Muscle of arm (tissue), 12 donors: Measurements from ENCODE around the gene PMFBP1. TPM values are rescaled to one million over a fixed set of nuclear protein-coding genes. Genes with fewer than 3 reads are reported as not detected.
"Not testable (repeated sequence)": the region's sequence is repeated elsewhere in the genome, so short reads cannot be mapped to it uniquely, and the experiment has no call there.

Source experiments
- DNase-seq: peaks from one replicate; pipeline ENCODE4 v3.0.0-alpha.2; 2013
- polyA plus RNA-seq, 12 donors: library from polyadenylated mRNA; unstranded; fragments of 120-200 nt; gene quantifications; one replicate each; pipeline ENCODE4 v1.2.1, GENCODE V29; 2013; ENCODE audit not compliant: insufficient read length in 12 of 12

Gene PMFBP1
- polyA plus RNA-seq, 12 donors = 0.58 to 5.0 (median 1.9) TPM; not detected in 2

GRCh38 chr16:72105978-72106377 is 66.0 kb downstream of the PMFBP1 start:
- no peak for DNase-seq

GRCh38 chr16:72104905-72105304 is 67.0 kb downstream of the PMFBP1 start:
- DNase-seq = no peak

- no peak for DNase-seq
Measured at GRCh38 chr16:72101195-72101594, 70.8 kb downstream of the PMFBP1 start.

- peak; percentile 30 for DNase-seq
Measured at GRCh38 chr16:72099377-72099818, 72.6 kb downstream of the PMFBP1 start.

GRCh38 chr16:72098936-72099335 is 73.0 kb downstream of the PMFBP1 start:
- DNase-seq = no peak

- no peak for DNase-seq
Measured at GRCh38 chr16:72094266-72094610, 77.7 kb downstream of the PMFBP1 start.

- peak; percentile 99 for DNase-seq
Measured at GRCh38 chr16:72093448-72094265, 78.3 kb downstream of the PMFBP1 start, which contains the start of the genes DHX38 and TXNL4B. DHX38 (plus strand) TSS chr16:72093847; CDS start chr16:72096158, 2,311 bp downstream. TXNL4B (minus strand) TSS chr16:72093620; CDS start chr16:72090749, 2,871 bp downstream.

GRCh38 chr16:72092832-72093447 is 79.0 kb downstream of the PMFBP1 start:
- DNase-seq = peak; percentile 31

- DNase-seq = no peak
Measured at GRCh38 chr16:72091217-72091616, 80.7 kb downstream of the PMFBP1 start.

- no peak for DNase-seq
Measured at GRCh38 chr16:72085002-72085401, 87.0 kb downstream of the PMFBP1 start.

GRCh38 chr16:72084445-72084844 is 87.5 kb downstream of the PMFBP1 start:
- no peak for DNase-seq

GRCh38 chr16:72083778-72084404 is 88.1 kb downstream of the PMFBP1 start:
- no peak for DNase-seq

- not testable (repeated sequence) for DNase-seq
Measured at GRCh38 chr16:72076991-72077706, 94.8 kb downstream of the PMFBP1 start.

GRCh38 chr16:72075067-72075466 is 96.9 kb downstream of the PMFBP1 start:
- DNase-seq = not testable (repeated sequence)

- DNase-seq = no peak
Measured at GRCh38 chr16:72073560-72074230, 98.3 kb downstream of the PMFBP1 start.

- no peak for DNase-seq
Measured at GRCh38 chr16:72072514-72073342, 99.2 kb downstream of the PMFBP1 start.
